ENCODE results near the gene OR51A7. TPM values are rescaled to one million over a fixed set of nuclear protein-coding genes. Genes with fewer than 3 reads are reported as not detected.

The OR51A7 gene
- total and polyA plus RNA-seq, 2 donors = 0.05 TPM; not detected in 1

- no peaks in the 10 kb centered on the region for H3K9me3 ChIP-seq (ENCODE audit: control insufficient read depth in 2 of 2, insufficient read depth in 1 of 2, low read length in 1 of 2)
- no peak overlapping the region for H3K4me3 ChIP-seq (ENCODE audit: low read length in 2 of 2)
- H3K27me3 ChIP-seq (ENCODE audit: control insufficient read depth in 2 of 2, insufficient read depth in 1 of 2, low read length in 1 of 2) = no peaks in the 10 kb centered on the region
- no peaks in the 10 kb centered on the region for H3K36me3 ChIP-seq (ENCODE audit: control insufficient read depth in 2 of 2, insufficient read depth in 2 of 2, low read length in 1 of 2)
- DNase-seq (ENCODE audit: low read depth in 6 of 9, low spot score in 9 of 9) = no peak
- WGBS = 27% methylated on average over 3 of the region's 3 CpGs
- no peak overlapping the region for H3K27ac ChIP-seq (ENCODE audit: low read depth in 1 of 2, low read length in 1 of 2)
- H3K4me1 ChIP-seq (ENCODE audit: control insufficient read depth in 2 of 2, insufficient read depth in 2 of 2, low read length in 2 of 2) = no peaks in the 10 kb centered on the region
Observed at GRCh38 chr11:4886186-4886585, 17.4 kb upstream of the OR51A7 start.

GRCh38 chr11:4887591-4887990, 16.0 kb upstream of the OR51A7 start:
- H3K36me3 ChIP-seq (ENCODE audit: control insufficient read depth in 2 of 2, insufficient read depth in 2 of 2, low read length in 1 of 2) = no peaks in the 10 kb centered on the region
- H3K27ac ChIP-seq (ENCODE audit: low read depth in 1 of 2, low read length in 1 of 2) = no peak overlapping the region
- no peak overlapping the region for H3K4me3 ChIP-seq (ENCODE audit: low read length in 2 of 2)
- DNase-seq (ENCODE audit: low read depth in 6 of 9, low spot score in 9 of 9) = no peak
- H3K4me1 ChIP-seq (ENCODE audit: control insufficient read depth in 2 of 2, insufficient read depth in 2 of 2, low read length in 2 of 2) = no peaks in the 10 kb centered on the region
- H3K27me3 ChIP-seq (ENCODE audit: control insufficient read depth in 2 of 2, insufficient read depth in 1 of 2, low read length in 1 of 2) = no peaks in the 10 kb centered on the region
- no peaks in the 10 kb centered on the region for H3K9me3 ChIP-seq (ENCODE audit: control insufficient read depth in 2 of 2, insufficient read depth in 1 of 2, low read length in 1 of 2)
- 0% methylated on average over 1 of the region's 1 CpG for WGBS

- WGBS = 97% methylated on average over 2 of the region's 2 CpGs
- Histone ChIP-seq H3K9me3 (ENCODE audit: control insufficient read depth in 2 of 2, insufficient read depth in 1 of 2, low read length in 1 of 2) (no peaks in the 10 kb centered on the region), H3K4me1 (ENCODE audit: control insufficient read depth in 2 of 2, insufficient read depth in 2 of 2, low read length in 2 of 2) (no peaks in the 10 kb centered on the region), H3K4me3 (ENCODE audit: low read length in 2 of 2) (no peak overlapping the region), H3K36me3 (ENCODE audit: control insufficient read depth in 2 of 2, insufficient read depth in 2 of 2, low read length in 1 of 2) (no peaks in the 10 kb centered on the region), H3K27me3 (ENCODE audit: control insufficient read depth in 2 of 2, insufficient read depth in 1 of 2, low read length in 1 of 2) (no peaks in the 10 kb centered on the region), H3K27ac (ENCODE audit: low read depth in 1 of 2, low read length in 1 of 2) (no peak overlapping the region)
- DNase-seq (ENCODE audit: low read depth in 6 of 9, low spot score in 9 of 9) = no peak
Observed at GRCh38 chr11:4890279-4890678, 13.3 kb upstream of the OR51A7 start.

- Histone ChIP-seq H3K27ac (ENCODE audit: low read depth in 1 of 2, low read length in 1 of 2) (no peak overlapping the region), H3K4me1 (ENCODE audit: control insufficient read depth in 2 of 2, insufficient read depth in 2 of 2, low read length in 2 of 2) (no peaks in the 10 kb centered on the region), H3K36me3 (ENCODE audit: control insufficient read depth in 2 of 2, insufficient read depth in 2 of 2, low read length in 1 of 2) (no peaks in the 10 kb centered on the region), H3K27me3 (ENCODE audit: control insufficient read depth in 2 of 2, insufficient read depth in 1 of 2, low read length in 1 of 2) (no peaks in the 10 kb centered on the region), H3K4me3 (ENCODE audit: low read length in 2 of 2) (no peak overlapping the region), H3K9me3 (ENCODE audit: control insufficient read depth in 2 of 2, insufficient read depth in 1 of 2, low read length in 1 of 2) (no peaks in the 10 kb centered on the region)
- no peak for DNase-seq (ENCODE audit: low read depth in 6 of 9, low spot score in 9 of 9)
- 97% methylated on average over 1 of the region's 1 CpG for WGBS
Observed at GRCh38 chr11:4891996-4892640, 11.5 kb upstream of the OR51A7 start.

- Histone ChIP-seq H3K27ac (ENCODE audit: low read depth in 1 of 2, low read length in 1 of 2) (no peak overlapping the region), H3K27me3 (ENCODE audit: control insufficient read depth in 2 of 2, insufficient read depth in 1 of 2, low read length in 1 of 2) (no peaks in the 10 kb centered on the region), H3K36me3 (ENCODE audit: control insufficient read depth in 2 of 2, insufficient read depth in 2 of 2, low read length in 1 of 2) (no peaks in the 10 kb centered on the region), H3K9me3 (ENCODE audit: control insufficient read depth in 2 of 2, insufficient read depth in 1 of 2, low read length in 1 of 2) (no peaks in the 10 kb centered on the region), H3K4me3 (ENCODE audit: low read length in 2 of 2) (no peak overlapping the region), H3K4me1 (ENCODE audit: control insufficient read depth in 2 of 2, insufficient read depth in 2 of 2, low read length in 2 of 2) (no peaks in the 10 kb centered on the region)
- DNase-seq (ENCODE audit: low read depth in 6 of 9, low spot score in 9 of 9) = no peak
Observed at GRCh38 chr11:4916581-4916980, 13.0 kb downstream of the OR51A7 start.

GRCh38 chr11:4919250-4919649, 15.7 kb downstream of the OR51A7 start, which contains the start of gene OR51G2:
TSS of gene OR51G2 (minus strand) at chr11:4919350. CDS start at chr11:4915663, 3,687 bp downstream.
- no peak for DNase-seq (ENCODE audit: low read depth in 6 of 9, low spot score in 9 of 9)
- Histone ChIP-seq H3K27me3 (ENCODE audit: control insufficient read depth in 2 of 2, insufficient read depth in 1 of 2, low read length in 1 of 2) (no peaks in the 10 kb centered on the region), H3K36me3 (ENCODE audit: control insufficient read depth in 2 of 2, insufficient read depth in 2 of 2, low read length in 1 of 2) (no peaks in the 10 kb centered on the region), H3K9me3 (ENCODE audit: control insufficient read depth in 2 of 2, insufficient read depth in 1 of 2, low read length in 1 of 2) (no peaks in the 10 kb centered on the region), H3K4me1 (ENCODE audit: control insufficient read depth in 2 of 2, insufficient read depth in 2 of 2, low read length in 2 of 2) (no peaks in the 10 kb centered on the region), H3K27ac (ENCODE audit: low read depth in 1 of 2, low read length in 1 of 2) (no peak within 1 kb of the TSS), H3K4me3 (ENCODE audit: low read length in 2 of 2) (no peak within 1 kb of the TSS)
- 91% methylated on average over 4 of the region's 4 CpGs for WGBS

- H3K27me3 ChIP-seq (ENCODE audit: control insufficient read depth in 2 of 2, insufficient read depth in 1 of 2, low read length in 1 of 2) = no peaks in the 10 kb centered on the region
- no peak overlapping the region for H3K27ac ChIP-seq (ENCODE audit: low read depth in 1 of 2, low read length in 1 of 2)
- H3K36me3 ChIP-seq (ENCODE audit: control insufficient read depth in 2 of 2, insufficient read depth in 2 of 2, low read length in 1 of 2) = no peaks in the 10 kb centered on the region
- H3K4me1 ChIP-seq (ENCODE audit: control insufficient read depth in 2 of 2, insufficient read depth in 2 of 2, low read length in 2 of 2) = no peaks in the 10 kb centered on the region
- DNase-seq (ENCODE audit: low read depth in 6 of 9, low spot score in 9 of 9) = no peak
- WGBS = 83% methylated on average over 1 of the region's 1 CpG
- no peak overlapping the region for H3K4me3 ChIP-seq (ENCODE audit: low read length in 2 of 2)
- H3K9me3 ChIP-seq (ENCODE audit: control insufficient read depth in 2 of 2, insufficient read depth in 1 of 2, low read length in 1 of 2) = no peaks in the 10 kb centered on the region
Observed at GRCh38 chr11:4921796-4922195, 18.2 kb downstream of the OR51A7 start.

GRCh38 chr11:4922304-4922703, 18.7 kb downstream of the OR51A7 start:
- H3K9me3 ChIP-seq (ENCODE audit: control insufficient read depth in 2 of 2, insufficient read depth in 1 of 2, low read length in 1 of 2) = no peaks in the 10 kb centered on the region
- H3K27ac ChIP-seq (ENCODE audit: low read depth in 1 of 2, low read length in 1 of 2) = no peak overlapping the region
- H3K36me3 ChIP-seq (ENCODE audit: control insufficient read depth in 2 of 2, insufficient read depth in 2 of 2, low read length in 1 of 2) = no peaks in the 10 kb centered on the region
- no peak for DNase-seq (ENCODE audit: low read depth in 6 of 9, low spot score in 9 of 9)
- no peak overlapping the region for H3K4me3 ChIP-seq (ENCODE audit: low read length in 2 of 2)
- no peaks in the 10 kb centered on the region for H3K4me1 ChIP-seq (ENCODE audit: control insufficient read depth in 2 of 2, insufficient read depth in 2 of 2, low read length in 2 of 2)
- 83% methylated on average over 1 of the region's 1 CpG for WGBS
- no peaks in the 10 kb centered on the region for H3K27me3 ChIP-seq (ENCODE audit: control insufficient read depth in 2 of 2, insufficient read depth in 1 of 2, low read length in 1 of 2)

- DNase-seq (ENCODE audit: low read depth in 6 of 9, low spot score in 9 of 9) = no peak
- no peak within 1 kb of the TSS for H3K27ac ChIP-seq (ENCODE audit: low read depth in 1 of 2, low read length in 1 of 2)
- no peaks in the 10 kb centered on the region for H3K36me3 ChIP-seq (ENCODE audit: control insufficient read depth in 2 of 2, insufficient read depth in 2 of 2, low read length in 1 of 2)
- no peak within 1 kb of the TSS for H3K4me3 ChIP-seq (ENCODE audit: low read length in 2 of 2)
- WGBS = 92% methylated on average over 1 of the region's 1 CpG
- H3K9me3 ChIP-seq (ENCODE audit: control insufficient read depth in 2 of 2, insufficient read depth in 1 of 2, low read length in 1 of 2) = no peaks in the 10 kb centered on the region
- no peaks in the 10 kb centered on the region for H3K4me1 ChIP-seq (ENCODE audit: control insufficient read depth in 2 of 2, insufficient read depth in 2 of 2, low read length in 2 of 2)
- H3K27me3 ChIP-seq (ENCODE audit: control insufficient read depth in 2 of 2, insufficient read depth in 1 of 2, low read length in 1 of 2) = no peaks in the 10 kb centered on the region
Observed at GRCh38 chr11:4924239-4924638, 20.7 kb downstream of the OR51A7 start, which contains the start of gene OR51G1. TSS of gene OR51G1 (minus strand) at chr11:4924339. CDS start at chr11:4924339, 0 bp downstream.

Data from thymus (tissue), 11 donors.